GM23338 (cell line): Measurements from ENCODE around the gene OR56A1. TPM values are rescaled to one million over a fixed set of nuclear protein-coding genes. Genes with fewer than 3 reads are reported as not detected.

Source experiments
- ATAC-seq: fragments of 200-7000 bp; cut with Tn5 transposase; 3 replicates; pipeline ENCODE4 v1.9.1; 2020
- DNase-seq: peaks from one replicate; pipeline ENCODE4 v3.0.0-alpha.2; 2015; ENCODE audit warnings: low spot score
- H2AFZ ChIP-seq: fragments of 200-600 bp; sonication (generic); 2 replicates; pipeline ENCODE4 v1.8.0; 2016; ENCODE audit warnings: antibody characterized with exemption, mild to moderate bottlenecking, moderate library complexity
- H3F3A ChIP-seq: fragments of 200-600 bp; sonication (generic); replicated peaks from 2 replicates; pipeline ENCODE4 v1.8.0; 2017; ENCODE audit warnings: antibody characterized with exemption, mixed run types, low read depth
- H3K27ac ChIP-seq: fragments of 200-600 bp; sonication (generic); 2 replicates; pipeline ENCODE4 v1.6.1; 2016; ENCODE audit warnings: low read depth
- H3K27me3 ChIP-seq: fragments of 200-600 bp; sonication (generic); 2 replicates; pipeline ENCODE4 v1.8.0; 2016; ENCODE audit warnings: mild to moderate bottlenecking, mixed run types, moderate library complexity; ENCODE audit not compliant: insufficient read depth
- H3K36me3 ChIP-seq: fragments of 200-600 bp; sonication (generic); 2 replicates; pipeline ENCODE4 v1.8.0; 2016; ENCODE audit warnings: mild to moderate bottlenecking; ENCODE audit not compliant: insufficient read depth
- H3K4me1 ChIP-seq: fragments of 200-600 bp; sonication (generic); 2 replicates; pipeline ENCODE4 v1.8.0; 2016; ENCODE audit warnings: mild to moderate bottlenecking, moderate library complexity; ENCODE audit not compliant: insufficient read depth
- H3K4me2 ChIP-seq: fragments of 200-600 bp; sonication (generic); 2 replicates; pipeline ENCODE4 v1.7.1; 2017; ENCODE audit warnings: mixed run types
- H3K4me3 ChIP-seq: fragments of 200-600 bp; sonication (generic); 2 replicates; pipeline ENCODE4 v1.6.1; 2016; ENCODE audit warnings: mixed run types
- H3K79me2 ChIP-seq: fragments of 200-600 bp; sonication (generic); replicated peaks from 2 replicates; pipeline ENCODE4 v1.8.0; 2017; ENCODE audit warnings: mild to moderate bottlenecking; ENCODE audit not compliant: insufficient read depth
- H3K9me2 ChIP-seq: fragments of 200-600 bp; sonication (generic); 2 replicates; pipeline ENCODE4 v1.8.0; 2017; ENCODE audit not compliant: insufficient read depth
- H4K20me1 ChIP-seq: fragments of 200-600 bp; sonication (generic); replicated peaks from 2 replicates; pipeline ENCODE4 v1.8.0; 2017; ENCODE audit warnings: mild to moderate bottlenecking; ENCODE audit not compliant: insufficient read depth
- H3K27ac Mint-ChIP-seq: 2 replicates; pipeline ENCODE4 v1.8.0; 2020; ENCODE audit warnings: inconsistent platforms, mild to moderate bottlenecking, moderate library complexity, mixed read lengths
- H3K27me3 Mint-ChIP-seq: 3 replicates; pipeline ENCODE4 v1.8.0; 2022; ENCODE audit warnings: low read depth, mild to moderate bottlenecking, moderate library complexity, mixed read lengths, inconsistent platforms; ENCODE audit not compliant: insufficient read depth, poor library complexity
- H3K36me3 Mint-ChIP-seq: 3 replicates; pipeline ENCODE4 v1.8.0; 2021; ENCODE audit warnings: low read depth, mild to moderate bottlenecking, inconsistent platforms, moderate library complexity, mixed read lengths
- H3K4me1 Mint-ChIP-seq: 3 replicates; pipeline ENCODE4 v1.8.0; 2020; ENCODE audit warnings: mild to moderate bottlenecking, inconsistent platforms, mixed read lengths
- H3K4me3 Mint-ChIP-seq: 3 replicates; pipeline ENCODE4 v1.8.0; 2021; ENCODE audit warnings: moderate library complexity, mild to moderate bottlenecking, inconsistent platforms, mixed read lengths
- H3K9me3 Mint-ChIP-seq: 3 replicates; pipeline ENCODE4 v1.8.0; 2020; ENCODE audit warnings: moderate library complexity, mild to moderate bottlenecking, inconsistent platforms, mixed read lengths
- CREB1 ChIP-seq: fragments of 250-450 bp; sonication (Bioruptor Pico); IDR thresholded peaks from 2 replicates; pipeline ENCODE4 v1.5.0; 2020; ENCODE audit warnings: low read depth, mild to moderate bottlenecking, moderate library complexity
- CTCF ChIP-seq, 2 experiments: fragments of 200-600 bp in 1 of 2; sonication (generic) in 1 of 2; conservative IDR thresholded peaks; 2 replicates each; pipeline versions ENCODE4 v1.5.1 to v1.6.1; 2016 to 2017; ENCODE audit warnings: antibody characterized with exemption in 2 of 2, low read depth in 2 of 2, mild to moderate bottlenecking in 2 of 2, moderate library complexity in 1 of 2
- ETS1 ChIP-seq: IDR thresholded peaks from 2 replicates; pipeline ENCODE4 v1.6.1; 2016; ENCODE audit warnings: antibody characterized with exemption
- EZH2 ChIP-seq: fragments of 200-600 bp; sonication (generic); IDR thresholded peaks from one replicate; pipeline ENCODE4 v1.8.0; 2017; ENCODE audit warnings: antibody characterized with exemption, mild to moderate bottlenecking, low read depth; ENCODE audit not compliant: unreplicated experiment
- EZH2phosphoT487 ChIP-seq: fragments of 200-600 bp; sonication (generic); IDR thresholded peaks from one replicate; pipeline ENCODE4 v1.8.1; 2018; ENCODE audit warnings: antibody characterized with exemption; ENCODE audit not compliant: unreplicated experiment
- JUNB ChIP-seq: IDR thresholded peaks from one replicate; pipeline ENCODE4 v1.6.1; 2016; ENCODE audit warnings: antibody characterized with exemption; ENCODE audit not compliant: unreplicated experiment
- NANOG ChIP-seq: IDR thresholded peaks from 2 replicates; pipeline ENCODE4 v1.6.1; 2016; ENCODE audit warnings: antibody characterized with exemption, borderline replicate concordance
- POLR2AphosphoS5 ChIP-seq: IDR thresholded peaks from 2 replicates; pipeline ENCODE4 v1.6.1; 2016; ENCODE audit warnings: antibody characterized with exemption, low read depth
- REST ChIP-seq: IDR thresholded peaks from one replicate; pipeline ENCODE4 v1.6.1; 2018; ENCODE audit warnings: antibody characterized with exemption; ENCODE audit not compliant: unreplicated experiment
- STAT1 ChIP-seq: IDR thresholded peaks from one replicate; pipeline ENCODE4 v1.6.1; 2016; ENCODE audit warnings: antibody characterized with exemption; ENCODE audit not compliant: unreplicated experiment
- ZNF114 ChIP-seq: fragments of 250-450 bp; sonication (Bioruptor Pico); IDR thresholded peaks from 2 replicates; pipeline ENCODE4 v1.5.0; 2020; ENCODE audit warnings: mild to moderate bottlenecking, moderate library complexity
- ZNF331 ChIP-seq: fragments of 250-450 bp; sonication (Bioruptor Pico); IDR thresholded peaks from 2 replicates; pipeline ENCODE4 v1.5.0; 2020; ENCODE audit warnings: low read depth, mild to moderate bottlenecking, moderate library complexity
- ZNF462 ChIP-seq: fragments of 250-450 bp; sonication (Bioruptor Pico); IDR thresholded peaks from 2 replicates; pipeline ENCODE4 v1.5.0; 2020; ENCODE audit warnings: mild to moderate bottlenecking, moderate library complexity
- polyA plus RNA-seq: library from polyadenylated mRNA; unstranded; fragments of >200 nt; fragmentation: Nextera tagmentation; extraction: Ambion mirVana; gene quantifications from 2 replicates; pipeline ENCODE4 v1.2.1, GENCODE V29; 2016
- total RNA-seq: library from RNA; depleted of rRNA; stranded (reverse); fragments of >200 nt; shearing (Covaris generic); gene quantifications from 2 replicates; pipeline ENCODE4 v1.2.3, GENCODE V29; 2014

OR56A1 gene
- total and polyA plus RNA-seq, 2 experiments from 2014 or later, result 0.06 to 0.35 TPM

- no peaks in the 10 kb centered on the region for H3K4me1 Mint-ChIP-seq
- H3K9me3 Mint-ChIP-seq, result no peaks in the 10 kb centered on the region
- H3K36me3 ChIP-seq, result no peaks in the 10 kb centered on the region
- DNase-seq, result no peak
- no peaks in the 10 kb centered on the region for H3K27me3 ChIP-seq
- no peaks in the 10 kb centered on the region for H3K4me1 ChIP-seq
- no peaks in the 10 kb centered on the region for H4K20me1 ChIP-seq
- H3K79me2 ChIP-seq, result no peaks in the 10 kb centered on the region
- no peaks in the 10 kb centered on the region for H3K9me2 ChIP-seq
- no peaks in the 10 kb centered on the region for H3K27me3 Mint-ChIP-seq
- TF ChIP-seq NANOG (no peak), EZH2 (no peak), REST (no peak), ETS1 (no peak), POLR2AphosphoS5 (no peak), STAT1 (no peak), ZNF462 (no peak), ZNF331 (CRISPR knock-in tag) (no peak), CREB1 (CRISPR knock-in tag) (no peak), JUNB (no peak), CTCF (conservative IDR thresholded peaks at IDR 0.05; ENCODE audit: low read depth in 2 of 2) (no peak), ZNF114 (no peak), EZH2phosphoT487 (no peak)
- no peak for ATAC-seq
- no peak overlapping the region for H2AFZ ChIP-seq
- no peaks in the 10 kb centered on the region for H3F3A ChIP-seq
- H3K4me2 ChIP-seq, result no peak overlapping the region
- H3K4me3 ChIP-seq, result no peak overlapping the region
- no peak overlapping the region for H3K4me3 Mint-ChIP-seq
- no peaks in the 10 kb centered on the region for H3K36me3 Mint-ChIP-seq
- H3K27ac Mint-ChIP-seq, result no peak overlapping the region
- H3K27ac ChIP-seq, result no peak overlapping the region
These were observed 28.3 kb downstream of the OR56A1 start for GRCh38 chr11:6002202-6002699.
